Globus pallidus (tissue), 1 donor: ENCODE measurements around the gene TMEM178B.

Experiments used
- DNase-seq: peaks from one replicate; pipeline ENCODE4 v3.0.0-alpha.2; 2015; ENCODE audit warnings: low spot score

The TMEM178B gene

GRCh38 chr7:141466151-141466904, 392.5 kb downstream of the TMEM178B start:
- no peak for DNase-seq

- no peak for DNase-seq
These were observed 394.5 kb downstream of the TMEM178B start for GRCh38 chr7:141468341-141468740.

DNA sequence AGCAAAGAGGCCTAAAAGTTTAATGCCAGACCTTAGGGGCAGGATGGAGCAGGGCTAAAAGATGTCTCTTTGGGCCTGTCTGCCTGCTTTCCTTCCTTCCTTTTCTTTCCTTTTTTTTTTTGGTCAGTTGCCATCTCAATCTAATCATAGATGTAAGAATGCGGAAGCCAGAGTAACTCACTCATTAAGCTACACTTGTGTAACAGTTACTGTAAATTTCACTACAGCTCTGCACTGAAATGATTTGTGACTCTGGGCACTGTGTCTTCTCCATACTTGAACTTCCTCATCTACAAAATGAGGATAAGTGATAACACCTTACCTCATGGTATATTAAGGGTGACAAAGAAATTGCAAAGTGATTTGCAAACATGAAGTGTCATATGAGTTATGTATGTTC, 401.8 kb downstream of the TMEM178B start:
- DNase-seq: no peak

GRCh38 chr7:141477865-141478264, 404.0 kb downstream of the TMEM178B start:
- no peak for DNase-seq

DNA sequence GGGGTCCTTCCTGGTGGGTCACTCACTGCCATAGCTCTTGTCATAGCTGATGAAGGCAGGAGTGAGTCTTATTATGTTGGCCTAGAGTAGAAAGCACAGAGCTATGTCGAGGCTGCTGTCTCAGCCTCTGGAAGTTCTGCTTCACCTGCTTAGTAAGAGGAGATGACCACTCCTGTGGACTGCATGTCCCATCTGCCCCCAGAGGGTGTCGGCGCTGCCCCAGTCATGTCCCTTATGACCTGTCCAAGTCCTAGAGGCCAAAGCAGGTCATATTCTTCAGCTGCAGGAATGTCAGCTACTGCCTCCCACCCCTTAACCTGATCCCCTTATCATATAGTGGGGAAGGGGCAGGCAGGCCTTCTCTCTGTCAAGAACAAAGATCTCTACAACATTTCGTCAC, 405.0 kb downstream of the TMEM178B start:
- DNase-seq: no peak

GRCh38 chr7:141480953-141481352, 407.1 kb downstream of the TMEM178B start:
- DNase-seq: no peak

- no peak for DNase-seq
These were observed 408.1 kb downstream of the TMEM178B start for GRCh38 chr7:141481971-141482370.

GRCh38 chr7:141483044-141483443, 409.2 kb downstream of the TMEM178B start:
- DNase-seq: no peak

GRCh38 chr7:141484907-141485306, 411.0 kb downstream of the TMEM178B start:
- DNase-seq: no peak

- DNase-seq: no peak
These were observed 413.1 kb downstream of the TMEM178B start for GRCh38 chr7:141486959-141487358.

- no peak for DNase-seq
These were observed 416.6 kb downstream of the TMEM178B start for GRCh38 chr7:141490474-141490873.

DNA sequence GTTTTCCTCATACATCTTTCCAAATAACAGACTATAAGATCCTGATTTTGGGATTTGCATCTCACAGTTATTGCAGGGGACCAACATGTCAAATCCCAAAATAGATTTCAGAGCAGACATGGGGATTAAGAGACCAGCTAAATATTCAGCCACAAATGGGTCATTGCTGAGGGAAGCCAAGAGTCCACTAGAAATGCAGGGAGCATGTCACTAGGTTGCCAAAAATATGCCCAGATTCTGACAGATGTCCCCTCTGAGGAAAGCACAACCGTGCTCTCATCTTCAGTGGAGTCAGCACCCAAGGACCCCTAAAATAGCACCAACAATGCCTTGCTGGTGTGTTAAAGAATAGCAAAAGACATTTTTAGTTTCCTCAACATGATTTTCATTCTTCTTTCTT, 421.2 kb downstream of the TMEM178B start:
- DNase-seq: no peak

GRCh38 chr7:141497391-141497790, 423.5 kb downstream of the TMEM178B start:
- no peak for DNase-seq

- DNase-seq: no peak
These were observed 426.7 kb downstream of the TMEM178B start for GRCh38 chr7:141500608-141501007.

- no peak for DNase-seq
These were observed 427.6 kb downstream of the TMEM178B start for GRCh38 chr7:141501451-141501850.

DNA sequence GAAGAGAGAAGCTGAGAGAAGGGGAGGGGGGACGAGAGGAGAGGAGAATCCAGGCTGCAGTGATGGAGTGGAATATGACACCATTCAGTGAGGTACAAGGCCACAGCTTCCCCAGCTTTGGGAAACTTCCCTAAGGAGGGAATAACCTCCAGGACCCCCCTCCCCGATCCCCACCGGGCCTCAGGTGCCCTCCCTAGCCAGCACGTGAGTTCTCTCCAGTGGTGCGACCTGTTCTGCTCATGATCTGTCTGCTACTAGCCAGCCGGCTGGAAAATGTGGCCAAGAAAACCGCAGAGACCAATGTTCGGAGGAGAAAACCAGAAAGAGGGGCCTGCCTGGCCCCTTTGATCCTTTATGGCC, 437.4 kb downstream of the TMEM178B start:
- DNase-seq: no peak

DNA sequence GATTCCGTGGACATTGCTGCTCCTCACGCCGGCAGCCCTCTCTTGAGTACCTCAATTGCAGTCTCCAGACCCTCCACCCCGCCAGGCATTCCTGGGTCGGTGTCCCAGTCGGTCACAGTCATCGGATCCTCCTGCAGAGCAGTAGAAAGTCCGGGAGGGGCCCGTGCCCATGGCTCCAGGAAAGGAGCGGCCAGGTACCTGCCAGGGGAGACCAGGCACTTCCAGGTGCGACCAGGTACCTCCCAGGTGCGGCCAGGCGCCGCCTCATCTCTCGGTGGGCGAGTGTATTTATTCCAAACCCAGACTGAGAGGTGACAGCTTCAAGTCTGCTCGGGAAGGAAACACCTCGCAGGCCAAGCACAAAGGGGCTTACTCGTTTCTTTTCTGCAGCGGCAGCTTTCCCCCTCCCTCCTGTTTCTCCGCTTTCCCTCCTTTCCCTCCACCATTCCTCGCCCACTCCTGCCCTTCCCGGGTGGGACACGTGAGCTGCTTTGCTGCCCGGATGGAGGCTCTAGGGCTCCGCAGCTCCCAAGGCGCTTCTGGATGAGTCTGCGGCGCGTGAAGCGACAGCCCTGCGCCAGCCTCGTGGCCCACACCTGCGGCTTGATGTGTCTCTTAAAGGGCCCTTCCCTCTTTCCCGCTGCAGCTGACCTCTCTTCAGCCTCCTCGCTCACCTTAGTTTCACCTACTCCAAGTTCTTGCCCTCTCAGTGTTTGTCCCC, 438.0 kb downstream of the TMEM178B start:
- DNase-seq: no peak

DNA sequence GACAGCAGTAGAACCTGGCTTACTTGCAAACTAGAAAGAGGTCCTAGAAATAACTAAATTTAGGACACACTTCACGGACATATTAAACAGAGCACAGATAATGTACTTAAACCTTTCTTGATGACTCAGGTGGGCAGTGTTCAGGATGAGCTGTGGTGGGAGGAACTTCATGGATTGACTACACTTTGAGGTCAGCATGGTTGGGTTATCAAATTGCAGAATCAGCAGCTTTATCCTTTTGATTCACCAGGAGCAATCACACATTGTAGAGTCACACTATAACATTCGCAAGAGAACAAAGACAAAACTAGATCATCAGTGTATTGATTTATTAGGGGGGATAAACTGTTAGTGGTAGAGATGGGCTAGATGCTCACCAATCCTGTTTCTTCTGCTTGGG, 438.7 kb downstream of the TMEM178B start:
- DNase-seq: no peak

GRCh38 chr7:141513720-141514119, 439.9 kb downstream of the TMEM178B start:
- no peak for DNase-seq

- DNase-seq: no peak
These were observed 442.1 kb downstream of the TMEM178B start for GRCh38 chr7:141515941-141516340.

DNA sequence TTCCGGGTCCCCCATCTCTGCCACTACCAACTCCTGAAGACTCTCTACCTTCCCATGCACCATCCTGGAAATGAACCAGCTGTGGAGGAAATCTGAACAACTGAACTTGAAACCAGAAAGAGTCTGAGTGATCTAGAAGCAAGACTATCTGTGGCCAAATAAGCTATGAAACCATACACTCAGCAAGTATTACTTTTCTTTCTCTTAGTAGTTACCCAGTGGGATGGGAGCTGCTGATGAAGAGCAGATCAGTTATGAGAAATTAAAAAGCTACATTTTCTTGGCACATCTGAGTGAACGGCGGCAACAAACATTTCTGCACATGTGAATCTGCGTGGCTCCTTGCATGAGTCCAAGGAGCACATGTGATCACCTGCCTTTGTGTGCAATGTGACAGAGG, 445.8 kb downstream of the TMEM178B start:
- DNase-seq: no peak

DNA sequence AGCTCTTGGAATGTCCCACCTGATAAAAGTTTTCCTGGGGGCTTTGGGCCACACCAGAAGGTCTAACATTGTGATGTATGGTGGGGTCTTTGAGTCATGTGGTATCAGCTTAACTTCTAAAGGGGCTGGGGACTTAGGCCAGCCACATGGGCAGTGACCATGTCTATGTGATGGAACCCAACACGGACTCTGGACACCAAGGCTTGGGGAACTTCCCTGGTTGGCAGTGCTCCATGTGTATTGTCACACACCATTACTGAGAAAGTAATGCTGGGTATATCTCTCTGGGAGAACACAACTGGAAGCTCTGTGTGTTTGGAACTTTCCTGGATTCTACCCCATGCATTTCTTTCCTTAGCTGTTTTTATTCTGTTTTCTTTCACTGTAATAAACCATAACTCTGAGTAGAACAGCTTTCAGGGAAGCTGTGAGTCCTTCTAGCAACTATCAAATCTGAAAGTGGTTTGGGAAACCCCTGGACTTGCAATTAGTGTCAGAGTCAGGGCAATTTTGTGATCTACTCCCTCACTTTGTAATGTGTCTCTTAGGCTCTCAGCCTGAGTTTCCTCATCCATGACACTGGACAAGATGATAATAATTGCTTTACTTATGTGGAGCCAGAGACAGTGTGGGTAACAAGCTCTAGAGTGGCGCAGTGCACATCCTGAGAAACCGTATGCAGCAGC, 448.9 kb downstream of the TMEM178B start:
- no peak for DNase-seq

DNA sequence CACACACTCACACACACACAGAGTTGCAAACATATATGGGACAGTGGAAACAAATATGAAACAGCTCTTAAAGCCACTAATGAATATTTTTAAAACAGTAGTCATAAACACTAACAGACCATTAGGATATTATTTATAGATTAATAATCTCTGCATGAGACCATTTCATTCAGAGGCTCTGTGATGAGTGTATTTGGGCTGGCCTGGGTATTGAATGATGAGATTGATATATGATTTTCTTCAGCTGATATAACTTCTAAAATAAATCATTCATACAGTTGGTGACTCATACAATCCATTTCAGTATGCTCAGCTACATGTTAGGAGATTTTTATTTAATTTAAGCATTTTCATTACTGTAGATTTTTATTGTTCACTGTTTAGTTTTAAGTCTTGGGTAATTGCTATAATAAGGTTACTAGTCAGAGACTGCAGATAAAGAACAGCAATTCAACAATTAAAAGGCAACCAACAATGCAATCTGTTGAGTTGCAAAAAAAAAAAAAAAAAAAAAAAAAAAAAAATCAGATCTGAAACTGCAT, 452.2 kb downstream of the TMEM178B start:
- no peak for DNase-seq
